ENCODE measurements around the gene GABBR2.

DNA sequence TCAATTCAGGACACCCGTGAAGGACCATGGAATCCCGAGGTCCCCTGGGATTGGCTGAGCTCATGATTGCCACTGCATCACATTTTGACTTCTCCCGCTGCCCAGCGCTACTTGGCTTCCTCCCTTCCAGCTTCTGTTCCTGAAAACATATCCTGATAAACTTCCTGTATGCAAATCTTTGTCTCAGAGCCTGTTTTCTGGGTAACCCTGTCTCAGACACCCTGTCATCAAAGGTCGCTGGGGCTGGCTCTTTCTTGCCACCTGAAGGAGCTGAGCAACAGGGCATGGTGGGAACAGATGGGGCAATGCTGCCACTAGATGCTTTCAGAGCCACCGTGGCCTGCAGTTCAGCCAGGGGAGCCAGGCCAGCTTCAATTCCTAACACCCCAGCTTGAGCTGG lies 299.0 kb downstream of the GABBR2 start:
- TF ChIP-seq, protein P1, sequence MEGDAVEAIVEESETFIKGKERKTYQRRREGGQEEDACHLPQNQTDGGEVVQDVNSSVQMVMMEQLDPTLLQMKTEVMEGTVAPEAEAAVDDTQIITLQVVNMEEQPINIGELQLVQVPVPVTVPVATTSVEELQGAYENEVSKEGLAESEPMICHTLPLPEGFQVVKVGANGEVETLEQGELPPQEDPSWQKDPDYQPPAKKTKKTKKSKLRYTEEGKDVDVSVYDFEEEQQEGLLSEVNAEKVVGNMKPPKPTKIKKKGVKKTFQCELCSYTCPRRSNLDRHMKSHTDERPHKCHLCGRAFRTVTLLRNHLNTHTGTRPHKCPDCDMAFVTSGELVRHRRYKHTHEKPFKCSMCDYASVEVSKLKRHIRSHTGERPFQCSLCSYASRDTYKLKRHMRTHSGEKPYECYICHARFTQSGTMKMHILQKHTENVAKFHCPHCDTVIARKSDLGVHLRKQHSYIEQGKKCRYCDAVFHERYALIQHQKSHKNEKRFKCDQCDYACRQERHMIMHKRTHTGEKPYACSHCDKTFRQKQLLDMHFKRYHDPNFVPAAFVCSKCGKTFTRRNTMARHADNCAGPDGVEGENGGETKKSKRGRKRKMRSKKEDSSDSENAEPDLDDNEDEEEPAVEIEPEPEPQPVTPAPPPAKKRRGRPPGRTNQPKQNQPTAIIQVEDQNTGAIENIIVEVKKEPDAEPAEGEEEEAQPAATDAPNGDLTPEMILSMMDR (IDR thresholded peaks at IDR 0.05): no peak
- TF ChIP-seq, protein P2, sequence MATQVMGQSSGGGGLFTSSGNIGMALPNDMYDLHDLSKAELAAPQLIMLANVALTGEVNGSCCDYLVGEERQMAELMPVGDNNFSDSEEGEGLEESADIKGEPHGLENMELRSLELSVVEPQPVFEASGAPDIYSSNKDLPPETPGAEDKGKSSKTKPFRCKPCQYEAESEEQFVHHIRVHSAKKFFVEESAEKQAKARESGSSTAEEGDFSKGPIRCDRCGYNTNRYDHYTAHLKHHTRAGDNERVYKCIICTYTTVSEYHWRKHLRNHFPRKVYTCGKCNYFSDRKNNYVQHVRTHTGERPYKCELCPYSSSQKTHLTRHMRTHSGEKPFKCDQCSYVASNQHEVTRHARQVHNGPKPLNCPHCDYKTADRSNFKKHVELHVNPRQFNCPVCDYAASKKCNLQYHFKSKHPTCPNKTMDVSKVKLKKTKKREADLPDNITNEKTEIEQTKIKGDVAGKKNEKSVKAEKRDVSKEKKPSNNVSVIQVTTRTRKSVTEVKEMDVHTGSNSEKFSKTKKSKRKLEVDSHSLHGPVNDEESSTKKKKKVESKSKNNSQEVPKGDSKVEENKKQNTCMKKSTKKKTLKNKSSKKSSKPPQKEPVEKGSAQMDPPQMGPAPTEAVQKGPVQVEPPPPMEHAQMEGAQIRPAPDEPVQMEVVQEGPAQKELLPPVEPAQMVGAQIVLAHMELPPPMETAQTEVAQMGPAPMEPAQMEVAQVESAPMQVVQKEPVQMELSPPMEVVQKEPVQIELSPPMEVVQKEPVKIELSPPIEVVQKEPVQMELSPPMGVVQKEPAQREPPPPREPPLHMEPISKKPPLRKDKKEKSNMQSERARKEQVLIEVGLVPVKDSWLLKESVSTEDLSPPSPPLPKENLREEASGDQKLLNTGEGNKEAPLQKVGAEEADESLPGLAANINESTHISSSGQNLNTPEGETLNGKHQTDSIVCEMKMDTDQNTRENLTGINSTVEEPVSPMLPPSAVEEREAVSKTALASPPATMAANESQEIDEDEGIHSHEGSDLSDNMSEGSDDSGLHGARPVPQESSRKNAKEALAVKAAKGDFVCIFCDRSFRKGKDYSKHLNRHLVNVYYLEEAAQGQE (IDR thresholded peaks at IDR 0.05; ENCODE audit: insufficient read depth in 1 of 2, low read depth in 2 of 2, low read length in 1 of 2): no peak
- TF ChIP-seq POLR2AphosphoS5 (IDR thresholded peaks at IDR 0.05; ENCODE audit: low read depth, low read length): no peak
- TF ChIP-seq TCF7L2 (IDR thresholded peaks at IDR 0.05; ENCODE audit: low read depth, low read length): no peak
- TF ChIP-seq SIN3A (IDR thresholded peaks at IDR 0.05; ENCODE audit: borderline replicate concordance, insufficient read depth, low read depth, low read length): no peak
